SIG-M5 treated with dmso at 0.1 percent for 504 hours (cell line): Measurements from ENCODE around the gene NAA16.
"Not testable (repeated sequence)": the region's sequence is repeated elsewhere in the genome, so short reads cannot be mapped to it uniquely, and the experiment has no call there.

Experiments used
- DNase-seq: peaks from one replicate; lab custom pipeline; 2025; ENCODE audit not compliant: unreplicated experiment; lab: John Stamatoyannopoulos, UW

The NAA16 gene

DNA sequence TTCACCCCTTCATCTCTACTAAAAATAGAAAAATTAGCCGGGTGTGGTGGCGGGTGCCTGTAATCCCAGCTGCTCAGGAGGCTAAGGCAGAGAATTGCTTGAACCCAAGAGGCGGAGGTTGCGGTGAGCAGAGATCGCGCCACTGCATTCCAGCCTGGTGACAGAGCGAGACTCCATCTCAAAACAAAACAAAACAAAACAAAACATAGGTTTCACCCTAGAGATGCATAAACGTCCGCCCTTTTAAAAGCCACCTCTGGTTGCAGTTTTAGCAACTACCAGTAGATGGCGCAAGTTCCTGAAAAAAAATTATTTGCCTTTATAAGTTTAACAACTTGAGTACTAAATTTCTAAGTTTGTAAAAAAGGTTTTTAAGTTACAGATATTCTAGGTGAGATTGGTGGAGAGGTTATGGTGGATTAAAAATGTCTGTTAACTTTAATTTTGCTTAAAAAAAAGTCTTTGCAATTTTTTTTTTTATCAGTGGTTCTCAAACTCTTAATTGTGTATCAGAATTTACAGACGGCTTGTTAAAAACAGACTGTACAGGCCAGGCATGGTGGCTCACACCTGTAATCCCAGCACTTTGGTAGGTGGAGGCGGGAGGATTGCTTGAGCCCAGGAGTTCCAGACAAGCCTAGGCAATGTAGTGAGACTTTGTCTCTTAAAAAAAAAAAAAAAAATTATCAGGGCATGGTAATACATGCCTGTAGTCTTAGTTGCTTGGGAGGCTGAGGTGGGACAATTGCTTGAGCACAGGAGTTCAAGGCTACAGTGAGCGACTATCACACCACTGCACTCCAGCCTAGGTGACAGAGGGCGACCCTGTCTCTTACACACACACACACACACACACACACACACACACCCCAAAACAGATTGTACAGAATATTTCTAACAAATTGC is 42.1 kb downstream of the NAA16 start:
- peak; percentile 49 for DNase-seq

DNA sequence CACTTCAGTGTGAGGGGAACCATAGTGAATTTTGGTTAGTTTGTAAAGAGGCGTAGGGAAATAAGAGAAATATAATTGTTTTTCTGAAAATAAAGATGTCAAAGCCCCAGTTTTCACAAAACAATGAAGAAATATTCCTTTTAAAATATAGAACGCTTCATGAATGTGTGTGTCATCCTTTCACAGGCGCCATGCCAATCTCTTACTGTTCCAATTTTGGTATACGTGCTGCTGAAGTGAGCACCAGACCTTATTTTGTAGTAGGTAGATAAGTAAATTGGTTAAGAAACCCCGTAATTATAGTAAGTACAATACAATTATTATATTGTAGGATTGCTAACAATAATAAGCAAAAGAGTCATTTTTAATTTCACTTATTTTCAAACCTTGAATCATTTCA is 43.3 kb downstream of the NAA16 start:
- DNase-seq = no peak

DNA sequence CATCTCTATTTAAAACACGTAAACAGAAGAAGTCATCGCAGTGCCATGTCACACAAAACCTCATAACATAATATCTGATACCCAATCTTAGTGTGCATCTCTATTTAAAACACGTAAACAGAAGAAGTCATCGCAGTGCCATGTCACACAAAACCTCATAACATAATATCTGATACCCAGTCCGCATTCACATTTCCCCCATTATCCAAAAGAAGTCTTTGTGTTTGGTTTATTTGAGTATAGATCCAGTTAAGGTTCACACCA is 45.2 kb downstream of the NAA16 start:
- DNase-seq = not testable (repeated sequence)

DNA sequence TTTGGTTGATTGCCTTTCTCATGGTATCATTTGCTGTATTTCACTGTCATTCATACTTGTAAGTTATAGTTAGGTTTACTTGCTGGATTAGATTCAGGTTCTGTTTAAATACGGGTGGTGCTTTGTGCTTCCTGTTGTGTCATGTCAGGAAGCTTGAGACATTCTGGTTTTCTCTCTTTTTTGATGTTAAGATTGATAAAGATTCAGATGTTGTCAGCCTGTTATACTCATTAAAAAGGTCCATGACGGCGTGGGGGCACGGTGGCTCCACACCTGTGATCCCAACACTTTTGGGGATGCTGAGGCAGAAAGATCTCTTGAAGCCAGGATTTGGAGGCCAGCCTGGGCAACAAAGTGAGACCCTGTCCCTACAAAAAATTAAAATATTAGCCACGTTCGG is 45.7 kb downstream of the NAA16 start:
- no peak for DNase-seq

DNA sequence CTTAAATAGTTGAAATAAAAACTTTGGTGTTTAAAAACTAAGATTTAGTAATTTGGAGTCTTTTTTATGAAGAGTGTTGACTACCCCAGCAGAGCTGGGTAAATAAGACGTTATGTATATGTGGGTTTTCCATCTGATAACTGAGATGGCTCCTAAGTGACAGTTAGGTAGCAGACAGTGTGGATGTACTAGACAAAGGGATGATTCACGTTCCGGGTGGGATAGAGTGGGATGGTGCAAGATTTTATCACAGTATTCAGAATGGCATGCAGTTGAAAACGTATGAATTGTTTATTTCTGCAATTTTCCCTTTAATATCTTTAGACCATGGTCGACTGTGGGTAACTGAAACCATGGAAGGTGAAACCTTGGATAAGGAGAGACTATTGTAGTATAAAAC is 50.4 kb downstream of the NAA16 start:
- DNase-seq = no peak

DNA sequence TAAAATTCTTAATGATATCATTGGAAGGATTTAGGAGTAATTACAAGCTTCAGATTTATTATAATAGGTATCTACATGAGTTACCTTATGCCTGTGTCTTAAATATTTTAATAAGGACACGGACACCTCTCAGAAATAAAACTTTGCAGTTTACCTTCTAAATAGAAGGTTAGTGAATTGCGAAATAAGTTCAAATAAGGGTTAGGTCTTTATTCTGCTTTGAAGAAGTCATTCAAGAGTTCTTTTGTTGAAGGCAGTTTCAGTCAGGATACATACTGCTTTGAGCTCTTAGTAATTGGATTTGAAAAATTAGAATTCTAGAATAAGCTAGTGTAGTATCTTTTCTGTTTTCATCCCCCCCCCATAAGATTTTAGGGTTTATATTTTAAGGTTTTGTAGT is 53.0 kb downstream of the NAA16 start:
- DNase-seq = no peak

DNA sequence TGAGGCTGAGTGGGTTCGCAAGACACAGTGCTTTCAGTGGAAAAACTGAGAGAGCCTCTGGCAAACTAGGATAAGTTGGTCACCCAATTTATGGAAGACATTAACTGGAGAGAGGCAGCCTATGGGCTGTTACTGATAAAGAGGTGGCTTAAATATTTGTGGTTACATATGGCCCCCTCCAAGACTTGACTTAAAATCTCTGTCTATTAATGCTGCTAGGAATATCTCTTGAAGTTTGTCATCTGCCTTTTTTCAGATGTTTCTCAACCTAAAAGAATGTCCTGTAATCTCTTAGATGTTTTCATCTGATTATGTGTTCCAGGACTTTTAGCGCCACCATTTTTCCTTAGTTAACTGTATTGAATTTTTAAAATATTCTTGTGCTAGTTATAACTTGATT is 54.6 kb downstream of the NAA16 start:
- no peak for DNase-seq

DNA sequence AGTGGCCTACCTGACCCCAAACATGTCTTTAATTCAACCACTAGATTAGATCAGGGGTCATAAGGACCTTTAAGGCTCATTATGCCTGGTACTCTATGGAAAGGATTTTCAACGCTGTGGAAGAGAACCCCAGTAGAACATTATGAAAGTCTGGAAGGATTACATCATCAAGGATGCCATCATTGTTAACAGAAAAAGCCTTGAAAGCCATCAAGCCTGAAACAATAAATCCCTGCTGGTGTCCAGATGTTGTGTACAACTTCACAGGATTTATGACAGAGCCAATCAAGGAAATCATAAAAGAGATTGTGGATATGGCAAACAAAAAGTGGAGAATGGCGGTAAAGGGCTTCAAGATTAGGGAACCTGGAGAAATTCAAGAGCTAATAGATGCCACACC is 59.7 kb downstream of the NAA16 start:
- DNase-seq = no peak

DNA sequence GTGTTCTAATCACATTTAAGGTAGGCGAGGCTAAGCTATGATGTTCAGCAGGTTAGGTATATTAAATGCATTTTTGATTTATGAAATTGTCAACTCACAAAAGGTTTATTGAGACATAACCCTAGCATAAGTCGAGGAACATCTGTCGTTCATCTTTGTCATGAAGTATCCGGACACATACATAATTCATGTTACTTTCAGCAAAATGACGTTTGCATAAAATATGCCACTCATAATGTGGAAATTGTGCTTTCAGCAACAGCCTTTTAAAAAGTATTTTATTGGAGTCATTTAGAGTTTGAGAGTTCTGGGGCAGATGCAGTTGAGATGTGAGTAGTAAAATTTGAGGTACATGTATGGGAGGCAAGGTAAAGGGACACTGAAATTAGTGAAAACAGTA is 66.4 kb downstream of the NAA16 start:
- no peak for DNase-seq

DNA sequence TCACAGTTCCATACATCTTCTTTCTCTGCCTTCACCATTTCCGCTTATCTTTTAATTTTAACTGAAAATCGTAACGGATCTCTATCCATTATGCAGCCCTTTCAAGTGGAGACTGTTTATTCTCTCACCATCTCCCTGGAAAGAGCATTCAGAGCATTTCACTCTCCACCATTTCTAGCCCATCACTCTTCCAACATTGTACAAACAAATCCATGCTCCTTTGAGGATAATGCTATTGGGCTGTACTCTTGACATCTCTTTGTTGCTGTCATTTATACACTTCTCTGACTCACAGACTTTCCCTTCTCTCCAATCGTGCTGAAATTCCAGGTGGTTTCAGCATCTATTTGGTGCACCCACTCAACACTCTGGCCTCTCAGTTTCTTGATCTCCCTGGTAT is 71.4 kb downstream of the NAA16 start:
- DNase-seq = no peak

DNA sequence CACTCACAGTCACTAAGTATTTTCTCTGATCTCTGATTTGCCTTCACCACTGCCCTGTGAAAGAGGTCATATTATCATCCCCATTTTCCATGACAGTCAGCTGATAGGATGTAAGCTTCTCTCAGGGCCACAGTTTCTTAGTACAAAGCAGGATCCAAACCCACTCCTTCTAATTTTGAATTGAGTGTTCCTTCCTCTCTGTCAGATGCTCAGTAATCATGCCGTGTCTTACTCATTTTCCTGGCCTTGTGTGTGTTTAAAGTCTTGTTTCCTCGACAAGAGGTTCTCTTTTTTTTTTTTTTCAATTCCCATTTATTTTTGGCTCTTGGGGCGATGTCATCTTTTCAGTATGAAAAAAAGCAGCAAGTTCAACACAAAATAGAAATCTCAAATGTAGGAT is 72.3 kb downstream of the NAA16 start:
- no peak for DNase-seq

DNA sequence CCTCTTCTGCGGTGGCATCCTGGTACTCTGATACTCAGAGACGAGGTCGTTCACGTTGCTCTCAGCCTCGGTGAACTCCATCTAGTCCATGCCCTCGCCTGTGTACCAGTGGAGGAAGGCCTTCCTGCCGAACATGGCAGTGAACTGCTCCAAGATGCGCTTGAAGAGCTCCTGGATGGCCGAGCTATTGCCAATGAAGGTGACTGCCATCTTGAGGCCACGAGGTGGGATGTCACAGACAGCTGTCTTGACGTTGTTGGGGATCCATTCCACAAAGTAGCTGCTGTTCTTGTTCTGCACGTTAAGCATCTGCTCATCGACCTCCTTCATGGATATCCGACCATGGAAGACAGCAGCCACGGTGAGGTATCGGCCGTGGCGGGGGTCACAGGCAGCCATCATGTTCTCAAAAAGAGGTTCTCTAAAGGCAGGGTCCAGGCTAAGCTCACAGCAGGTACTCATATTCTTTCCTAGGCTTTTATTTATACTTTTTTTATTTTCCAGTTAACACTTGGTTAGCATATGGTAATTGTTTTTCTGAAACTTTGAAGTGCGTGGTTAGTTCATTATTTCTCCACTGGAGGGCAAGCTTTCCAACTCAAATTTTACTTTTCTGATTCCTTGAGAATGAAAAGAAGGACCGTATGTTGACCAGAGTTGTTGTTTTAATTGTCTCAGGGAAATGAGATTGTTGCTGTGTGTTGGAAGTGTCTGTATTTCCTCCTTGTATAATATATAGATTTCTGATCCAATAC is 73.9 kb downstream of the NAA16 start:
- DNase-seq = no peak

DNA sequence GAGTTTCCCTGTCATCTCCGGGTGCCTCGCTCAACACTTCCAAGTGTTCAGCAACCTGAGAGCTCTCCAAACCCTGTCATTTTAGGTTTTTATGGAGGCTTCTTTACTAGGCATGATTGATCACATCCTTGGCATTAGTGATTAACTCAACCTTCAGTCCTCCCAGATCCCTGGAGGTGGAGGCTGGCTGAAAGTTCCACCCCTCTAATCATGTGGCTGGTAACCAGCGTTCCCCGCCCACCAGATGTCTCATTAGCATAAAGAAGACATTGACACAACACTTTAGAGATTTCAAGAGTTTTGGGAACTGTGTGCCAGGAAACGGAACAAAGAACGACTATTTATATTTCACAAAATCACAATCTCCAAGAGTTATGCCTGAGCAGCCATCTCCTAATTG is 75.1 kb downstream of the NAA16 start:
- DNase-seq = no peak

DNA sequence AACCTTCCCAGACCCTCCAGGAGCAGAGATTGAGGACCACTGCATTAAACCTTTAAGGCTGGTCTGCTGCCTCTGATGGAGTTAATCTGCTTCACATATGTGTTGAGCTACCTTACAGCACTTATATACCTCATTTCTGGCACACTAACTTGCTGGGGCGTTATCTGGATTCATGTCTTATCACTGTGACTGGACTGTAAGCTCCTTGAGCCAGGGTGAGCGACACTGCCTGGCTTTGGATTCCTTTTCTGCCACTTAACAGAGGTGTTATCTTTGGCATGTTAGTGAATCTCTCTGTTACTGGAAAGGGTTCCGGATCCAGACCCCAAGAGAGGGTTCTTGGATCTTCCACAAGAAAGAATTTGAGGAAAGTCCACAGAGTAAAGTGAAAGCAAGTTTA is 76.5 kb downstream of the NAA16 start:
- DNase-seq = no peak

DNA sequence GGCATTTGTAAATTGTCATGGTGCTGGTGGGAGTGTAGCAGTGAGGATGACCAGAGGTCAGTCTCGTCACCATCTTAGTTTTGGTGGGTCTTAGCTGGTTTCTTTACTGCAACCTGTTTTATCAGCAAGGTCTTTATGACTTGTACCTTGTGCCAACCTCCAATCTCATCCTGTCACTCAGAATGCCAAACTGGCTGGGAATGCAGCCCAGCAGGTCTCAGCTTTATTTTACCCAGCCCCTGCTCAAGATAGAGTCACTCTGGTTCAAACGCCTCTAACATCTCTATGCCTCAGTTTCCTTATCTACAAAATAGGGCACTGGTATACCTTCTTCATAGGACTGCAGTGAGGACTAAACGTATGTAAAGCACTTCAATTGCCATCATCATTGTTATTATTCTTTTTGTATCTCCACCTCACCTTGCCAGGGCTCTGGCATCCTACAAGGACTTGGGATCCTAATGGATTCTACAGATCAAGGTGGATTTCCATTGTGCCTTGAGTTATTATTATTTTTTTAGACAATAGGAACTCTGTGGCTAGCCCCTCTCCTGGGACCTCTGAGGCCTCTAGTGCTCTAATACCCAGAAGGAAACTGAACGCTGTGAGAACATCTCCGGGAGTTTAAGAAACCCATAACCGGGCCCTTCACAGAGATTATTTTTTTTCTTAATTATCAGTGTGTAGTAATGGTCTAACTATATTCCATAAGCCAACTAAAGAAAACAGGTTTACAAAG is 77.2 kb downstream of the NAA16 start:
- DNase-seq = no peak

DNA sequence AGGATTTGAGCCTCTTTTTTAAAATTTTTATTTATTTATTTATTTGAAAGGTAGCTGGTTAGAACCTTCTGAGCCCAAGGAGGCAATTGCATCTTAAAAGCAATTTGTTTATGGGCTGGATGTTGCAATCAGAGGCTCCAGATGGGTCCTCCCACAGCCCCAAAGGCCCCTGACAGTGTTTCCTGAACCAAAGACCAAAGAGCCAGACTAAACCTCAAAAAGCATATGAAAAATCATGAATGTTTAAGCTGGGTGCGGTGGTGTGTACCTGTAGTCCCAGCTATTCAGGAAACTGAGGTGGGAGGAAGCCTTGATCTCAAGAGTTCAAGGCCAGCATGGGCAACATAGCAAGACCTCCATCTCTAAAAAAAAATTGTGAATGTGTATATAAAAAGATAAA is 78.5 kb downstream of the NAA16 start:
- DNase-seq = no peak

DNA sequence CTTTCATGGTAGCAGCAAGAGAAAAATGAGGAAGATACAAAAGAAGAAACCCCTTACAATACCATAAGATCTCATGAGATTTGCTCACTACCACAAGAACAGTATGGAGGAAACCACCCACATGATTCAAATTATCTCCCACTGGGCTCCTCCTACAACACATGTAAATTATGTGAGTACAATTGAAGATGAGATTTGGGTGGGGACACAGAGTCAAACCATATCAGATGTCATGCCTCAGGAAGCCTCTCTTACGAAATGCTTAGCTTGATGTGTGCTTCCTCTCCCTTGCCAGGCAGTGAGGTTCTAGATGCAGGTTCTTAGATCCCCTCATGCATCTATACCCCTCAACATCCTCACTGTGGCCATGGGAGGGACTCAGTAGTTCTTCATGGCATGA is 83.1 kb downstream of the NAA16 start:
- no peak for DNase-seq

DNA sequence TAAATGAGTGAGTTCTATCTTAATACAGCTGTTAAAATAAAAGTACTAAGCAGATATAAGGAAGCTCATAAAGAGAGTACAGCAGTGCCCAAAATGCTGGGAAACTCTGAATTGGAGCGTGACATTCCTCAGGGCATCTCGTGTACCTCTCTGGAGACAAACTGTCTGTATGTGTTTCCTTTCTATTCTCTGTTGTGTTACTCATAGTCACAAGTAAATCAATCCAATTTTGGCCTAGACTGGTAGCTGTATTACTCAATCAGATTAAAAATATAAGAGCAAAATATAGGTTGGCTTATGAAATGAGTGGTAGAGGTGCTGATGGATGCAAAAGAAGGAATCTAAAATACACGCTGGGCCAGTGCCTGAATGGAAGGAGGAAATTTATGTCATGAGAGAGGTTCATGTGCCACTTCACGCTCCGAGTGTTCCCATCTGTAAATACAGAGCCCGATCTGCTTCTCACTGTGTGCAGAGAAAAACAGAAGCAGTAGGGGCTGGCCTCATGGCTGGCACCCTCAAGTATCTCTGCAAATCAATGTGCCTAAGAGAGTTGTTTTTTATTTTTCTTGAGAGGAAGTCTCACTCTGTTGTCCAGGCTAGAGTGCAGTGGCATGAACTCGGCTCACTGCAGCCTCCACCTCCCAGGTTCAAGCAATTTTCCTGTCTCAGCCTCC is 87.6 kb downstream of the NAA16 start:
- DNase-seq = no peak

DNA sequence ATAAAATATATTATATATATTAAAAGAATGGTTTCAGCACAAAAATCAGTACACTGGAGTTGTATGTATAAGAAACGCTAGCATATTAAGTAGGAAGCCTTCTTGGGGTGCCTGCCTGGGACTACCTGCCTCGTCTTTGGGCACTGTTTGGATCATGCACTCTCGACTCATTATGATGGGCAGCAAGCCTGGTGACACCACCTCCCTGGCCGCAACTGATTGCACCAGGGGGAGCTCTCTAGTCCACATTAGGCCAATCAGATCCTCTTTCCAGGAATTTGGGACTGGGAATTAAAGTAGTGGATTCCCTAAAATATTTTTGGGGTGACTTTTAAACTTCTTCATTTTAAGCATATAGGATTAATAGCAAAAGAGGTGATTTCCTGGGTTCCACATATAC is 90.3 kb downstream of the NAA16 start:
- DNase-seq = peak; percentile 23

DNA sequence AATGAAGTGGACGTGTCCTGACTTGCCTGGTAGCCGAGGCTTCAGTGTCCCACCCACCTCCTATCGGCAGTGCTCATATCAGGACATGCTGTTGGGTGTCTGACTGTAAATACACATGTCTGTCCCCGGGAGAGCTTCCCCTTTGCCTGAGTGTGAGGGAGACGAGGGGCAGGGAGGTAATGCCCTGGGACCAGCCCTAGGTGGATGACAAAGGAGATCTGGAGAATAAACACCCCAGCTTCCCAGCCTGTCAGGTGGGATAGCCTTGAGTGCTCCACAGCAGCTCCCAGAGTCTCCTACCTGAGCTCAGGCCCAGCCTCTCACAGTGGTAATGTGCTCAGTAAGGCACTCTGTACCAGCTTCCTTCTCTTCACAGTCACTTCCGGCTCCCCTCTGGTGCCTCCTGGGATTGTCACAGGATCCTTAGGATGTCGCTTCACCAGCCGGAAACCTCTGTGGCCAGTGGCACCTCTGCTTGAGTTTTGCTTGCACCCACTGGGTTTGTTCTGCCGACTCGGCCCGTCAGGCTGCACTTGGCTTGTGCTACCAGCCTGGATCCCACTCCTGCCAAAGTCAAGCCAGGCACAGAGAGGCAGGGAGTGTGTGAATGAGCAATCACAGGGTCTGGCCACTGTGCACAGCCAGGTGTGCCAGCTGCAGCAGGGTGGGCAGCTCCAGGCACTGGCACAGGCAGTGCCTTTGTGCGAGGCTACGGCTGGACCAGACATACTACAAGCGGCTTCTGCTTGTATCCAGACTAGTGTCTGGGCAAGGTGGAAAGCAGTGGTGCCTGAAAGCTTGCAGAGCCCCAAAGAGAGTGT is 91.8 kb downstream of the NAA16 start:
- no peak for DNase-seq

DNA sequence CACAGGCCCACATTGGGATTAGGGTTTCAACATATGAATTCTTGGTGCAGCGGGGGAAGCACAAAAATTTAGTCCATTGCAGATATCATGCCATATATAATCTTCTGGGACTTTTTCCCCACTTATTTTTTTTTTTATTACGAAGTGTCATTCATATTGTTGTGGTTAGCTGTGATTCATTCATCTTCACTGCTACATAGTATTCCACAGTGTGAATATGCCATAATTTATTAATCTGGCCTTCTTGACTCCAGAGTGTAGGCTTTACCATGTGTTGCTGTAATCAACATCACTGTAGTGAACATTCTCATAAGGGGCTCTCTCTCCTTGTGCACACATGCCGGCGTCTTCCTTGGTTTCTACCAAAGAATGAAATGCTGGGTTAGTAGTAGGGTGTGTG is 92.9 kb downstream of the NAA16 start:
- DNase-seq = no peak
